Measurements from ENCODE around the gene APOC4. TPM values are rescaled to one million over a fixed set of nuclear protein-coding genes. Genes with fewer than 3 reads are reported as not detected.

Gene APOC4, protein sequence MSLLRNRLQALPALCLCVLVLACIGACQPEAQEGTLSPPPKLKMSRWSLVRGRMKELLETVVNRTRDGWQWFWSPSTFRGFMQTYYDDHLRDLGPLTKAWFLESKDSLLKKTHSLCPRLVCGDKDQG
- total RNA-seq: not detected

- Mint-ChIP-seq H3K27ac (no peak within 1 kb of the TSS), H3K4me3 (no peak within 1 kb of the TSS), H3K36me3 (ENCODE audit: low read depth) (no peaks in the 10 kb centered on the region), H3K27me3 (no peaks in the 10 kb centered on the region), H3K9me3 (no peaks in the 10 kb centered on the region), H3K4me1 (no peaks in the 10 kb centered on the region)
- no peak for ATAC-seq (replicated peaks)
These were observed at the start of gene APOC4 for GRCh38 chr19:44942067-44942571. Gene APOC4, plus strand, starts transcription at chr19:44942237. Its CDS starts 41 bp downstream, at chr19:44942278.

DNA sequence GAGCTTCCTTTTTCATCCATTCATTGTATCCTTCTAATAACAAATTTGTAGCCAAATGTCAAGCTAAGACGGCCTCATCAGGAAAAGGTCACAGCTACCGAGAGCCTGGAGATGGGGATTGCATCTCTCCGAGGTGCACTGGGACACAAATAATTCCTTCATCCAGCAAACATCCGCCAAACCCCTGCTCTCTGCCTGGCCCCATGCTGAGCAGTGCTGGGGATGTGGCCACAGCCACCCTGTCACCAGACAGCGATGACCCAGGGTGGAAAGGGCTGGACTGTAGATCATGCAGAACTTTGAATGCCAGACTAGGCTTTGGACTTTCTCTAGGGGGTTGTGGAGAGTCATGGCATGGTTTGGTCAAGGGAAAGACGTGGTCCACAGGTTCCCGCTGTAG is 49.1 kb upstream of the APOC4 start:
- H3K4me3 Mint-ChIP-seq: peak overlapping the region; percentile 82
- peaks cover 70% of the 10 kb centered on the region for H3K36me3 Mint-ChIP-seq (ENCODE audit: low read depth)
- H3K27me3 Mint-ChIP-seq: no peaks in the 10 kb centered on the region
- peak overlapping the region; percentile 86 for H3K27ac Mint-ChIP-seq
- peaks cover 27% of the 10 kb centered on the region for H3K4me1 Mint-ChIP-seq
- no peak for ATAC-seq (replicated peaks)
- H3K9me3 Mint-ChIP-seq: no peaks in the 10 kb centered on the region

- Mint-ChIP-seq H3K27ac (no peak overlapping the region), H3K9me3 (no peaks in the 10 kb centered on the region), H3K27me3 (no peaks in the 10 kb centered on the region), H3K4me3 (peak overlapping the region; percentile 82), H3K36me3 (ENCODE audit: low read depth) (peaks cover 76% of the 10 kb centered on the region), H3K4me1 (peaks cover 27% of the 10 kb centered on the region)
- no peak for ATAC-seq (replicated peaks)
These were observed 48.5 kb upstream of the APOC4 start for GRCh38 chr19:44893332-44894051.

DNA sequence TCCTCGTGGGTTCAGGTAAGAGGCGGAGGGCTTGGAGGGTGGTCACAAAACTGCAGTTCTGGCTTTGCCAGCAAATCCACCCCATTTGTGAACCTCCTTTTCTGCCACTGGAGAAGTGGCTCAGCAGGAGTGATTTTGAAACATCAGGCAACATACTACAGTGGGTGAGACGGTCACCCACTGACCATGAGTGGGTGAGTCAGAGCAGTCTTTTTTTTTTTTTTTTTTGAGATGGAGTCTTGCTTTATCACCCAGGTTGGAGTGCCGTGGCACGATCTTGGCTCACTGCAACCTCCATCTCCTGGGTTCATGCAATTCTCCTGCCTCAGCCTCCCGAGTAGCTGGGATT is 48.0 kb upstream of the APOC4 start:
- Mint-ChIP-seq H3K27me3 (no peaks in the 10 kb centered on the region), H3K9me3 (no peaks in the 10 kb centered on the region), H3K36me3 (ENCODE audit: low read depth) (peaks cover 76% of the 10 kb centered on the region), H3K4me1 (peaks cover 26% of the 10 kb centered on the region), H3K4me3 (no peak overlapping the region), H3K27ac (no peak overlapping the region)
- ATAC-seq (replicated peaks): no peak

DNA sequence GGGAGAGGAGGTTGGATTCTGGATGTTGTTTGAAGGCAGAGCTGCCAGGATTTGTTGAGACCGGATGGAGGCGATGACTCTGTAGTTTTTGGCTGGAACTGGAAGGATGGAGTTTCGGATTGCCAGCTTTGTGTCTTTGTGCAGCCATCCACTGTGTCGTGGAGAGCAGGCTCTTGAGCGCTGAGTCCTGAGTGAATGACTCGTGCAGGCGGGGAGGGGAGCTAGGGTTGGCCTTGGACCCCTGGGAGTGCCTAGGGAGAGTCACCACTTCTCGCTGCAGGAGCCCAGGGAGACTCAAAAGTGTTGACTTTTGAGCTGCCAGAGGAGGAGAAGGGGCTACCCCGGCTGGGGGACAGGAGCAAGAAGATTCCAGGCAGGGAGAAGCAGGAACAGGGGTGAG is 47.1 kb upstream of the APOC4 start:
- Mint-ChIP-seq H3K36me3 (ENCODE audit: low read depth) (peaks cover 86% of the 10 kb centered on the region), H3K4me1 (peaks cover 23% of the 10 kb centered on the region), H3K4me3 (no peak overlapping the region), H3K9me3 (no peaks in the 10 kb centered on the region), H3K27me3 (no peaks in the 10 kb centered on the region), H3K27ac (no peak overlapping the region)
- ATAC-seq (replicated peaks): no peak

GRCh38 chr19:44897835-44898234 is 44.2 kb upstream of the APOC4 start:
- peaks cover 93% of the 10 kb centered on the region for H3K36me3 Mint-ChIP-seq (ENCODE audit: low read depth)
- no peaks in the 10 kb centered on the region for H3K27me3 Mint-ChIP-seq
- no peaks in the 10 kb centered on the region for H3K9me3 Mint-ChIP-seq
- ATAC-seq (replicated peaks): no peak
- H3K27ac Mint-ChIP-seq: no peak overlapping the region
- peaks cover 7% of the 10 kb centered on the region for H3K4me1 Mint-ChIP-seq
- H3K4me3 Mint-ChIP-seq: no peak overlapping the region

DNA sequence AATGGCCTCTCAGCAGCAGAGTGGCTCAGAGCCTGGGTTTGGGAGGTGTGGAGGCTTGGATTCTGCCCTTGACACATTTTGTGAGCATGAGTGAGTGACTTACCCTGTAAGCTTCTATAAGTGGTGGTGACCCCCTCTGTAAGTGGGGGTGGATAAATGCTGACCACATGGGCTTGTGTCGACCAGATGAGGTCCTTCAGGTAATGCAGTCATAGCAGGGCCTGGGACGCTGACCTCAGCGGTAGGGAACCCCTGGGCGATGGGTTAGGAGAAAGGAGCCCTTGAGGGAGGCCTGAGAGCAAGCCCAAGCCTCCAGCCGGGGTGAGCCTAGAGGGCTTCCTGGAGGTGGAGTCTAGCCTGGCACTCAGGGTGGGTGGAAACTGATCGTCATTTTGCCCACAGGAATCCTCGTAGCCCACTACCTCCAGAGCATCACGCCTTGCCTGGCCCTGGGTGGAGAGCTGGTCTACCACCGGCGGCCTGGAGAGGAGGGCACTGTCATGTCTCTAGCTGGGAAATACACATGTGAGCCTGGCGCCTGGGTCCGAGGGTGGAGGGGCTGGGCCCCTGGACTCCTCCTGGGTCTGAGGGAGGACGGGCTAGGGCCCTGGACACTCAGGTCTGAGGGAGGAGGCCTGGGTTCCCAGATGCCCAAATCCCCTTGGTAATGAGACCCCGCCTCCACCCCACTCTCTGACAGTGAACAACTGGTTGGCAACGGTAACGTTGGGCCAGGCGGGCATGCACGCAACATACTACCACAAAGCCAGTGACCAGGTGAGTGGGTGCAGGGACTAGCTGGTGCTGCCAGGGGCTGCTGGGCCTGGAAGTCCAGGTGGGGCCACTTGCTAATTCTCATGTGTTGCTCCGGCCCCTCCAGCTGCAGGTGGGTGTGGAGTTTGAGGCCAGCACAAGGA is 41.5 kb upstream of the APOC4 start:
- Mint-ChIP-seq H3K36me3 (ENCODE audit: low read depth) (peaks cover 73% of the 10 kb centered on the region), H3K9me3 (no peaks in the 10 kb centered on the region), H3K27ac (no peak overlapping the region), H3K4me1 (peaks cover 5% of the 10 kb centered on the region), H3K27me3 (no peaks in the 10 kb centered on the region), H3K4me3 (no peak overlapping the region)
- no peak for ATAC-seq (replicated peaks)

- Mint-ChIP-seq H3K27ac (no peak overlapping the region), H3K27me3 (peaks cover 10% of the 10 kb centered on the region), H3K4me3 (no peak overlapping the region), H3K4me1 (peaks cover 6% of the 10 kb centered on the region), H3K9me3 (no peaks in the 10 kb centered on the region), H3K36me3 (ENCODE audit: low read depth) (peaks cover 47% of the 10 kb centered on the region)
- no peak for ATAC-seq (replicated peaks)
These were observed 38.8 kb upstream of the APOC4 start for GRCh38 chr19:44903216-44903601.

GRCh38 chr19:44903602-44904425 is 38.2 kb upstream of the APOC4 start:
- H3K9me3 Mint-ChIP-seq: no peaks in the 10 kb centered on the region
- H3K4me3 Mint-ChIP-seq: no peak overlapping the region
- peaks cover 10% of the 10 kb centered on the region for H3K27me3 Mint-ChIP-seq
- H3K36me3 Mint-ChIP-seq (ENCODE audit: low read depth): peaks cover 44% of the 10 kb centered on the region
- no peak overlapping the region for H3K27ac Mint-ChIP-seq
- peak; percentile 70 for ATAC-seq (replicated peaks)
- H3K4me1 Mint-ChIP-seq: peaks cover 6% of the 10 kb centered on the region

DNA sequence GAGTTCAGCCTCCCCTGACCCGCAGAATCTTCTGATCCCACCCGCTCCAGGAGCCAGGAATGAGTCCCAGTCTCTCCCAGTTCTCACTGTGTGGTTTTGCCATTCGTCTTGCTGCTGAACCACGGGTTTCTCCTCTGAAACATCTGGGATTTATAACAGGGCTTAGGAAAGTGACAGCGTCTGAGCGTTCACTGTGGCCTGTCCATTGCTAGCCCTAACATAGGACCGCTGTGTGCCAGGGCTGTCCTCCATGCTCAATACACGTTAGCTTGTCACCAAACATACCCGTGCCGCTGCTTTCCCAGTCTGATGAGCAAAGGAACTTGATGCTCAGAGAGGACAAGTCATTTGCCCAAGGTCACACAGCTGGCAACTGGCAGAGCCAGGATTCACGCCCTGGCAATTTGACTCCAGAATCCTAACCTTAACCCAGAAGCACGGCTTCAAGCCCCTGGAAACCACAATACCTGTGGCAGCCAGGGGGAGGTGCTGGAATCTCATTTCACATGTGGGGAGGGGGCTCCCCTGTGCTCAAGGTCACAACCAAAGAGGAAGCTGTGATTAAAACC is 37.5 kb upstream of the APOC4 start:
- H3K27ac Mint-ChIP-seq: no peak overlapping the region
- no peaks in the 10 kb centered on the region for H3K9me3 Mint-ChIP-seq

DNA sequence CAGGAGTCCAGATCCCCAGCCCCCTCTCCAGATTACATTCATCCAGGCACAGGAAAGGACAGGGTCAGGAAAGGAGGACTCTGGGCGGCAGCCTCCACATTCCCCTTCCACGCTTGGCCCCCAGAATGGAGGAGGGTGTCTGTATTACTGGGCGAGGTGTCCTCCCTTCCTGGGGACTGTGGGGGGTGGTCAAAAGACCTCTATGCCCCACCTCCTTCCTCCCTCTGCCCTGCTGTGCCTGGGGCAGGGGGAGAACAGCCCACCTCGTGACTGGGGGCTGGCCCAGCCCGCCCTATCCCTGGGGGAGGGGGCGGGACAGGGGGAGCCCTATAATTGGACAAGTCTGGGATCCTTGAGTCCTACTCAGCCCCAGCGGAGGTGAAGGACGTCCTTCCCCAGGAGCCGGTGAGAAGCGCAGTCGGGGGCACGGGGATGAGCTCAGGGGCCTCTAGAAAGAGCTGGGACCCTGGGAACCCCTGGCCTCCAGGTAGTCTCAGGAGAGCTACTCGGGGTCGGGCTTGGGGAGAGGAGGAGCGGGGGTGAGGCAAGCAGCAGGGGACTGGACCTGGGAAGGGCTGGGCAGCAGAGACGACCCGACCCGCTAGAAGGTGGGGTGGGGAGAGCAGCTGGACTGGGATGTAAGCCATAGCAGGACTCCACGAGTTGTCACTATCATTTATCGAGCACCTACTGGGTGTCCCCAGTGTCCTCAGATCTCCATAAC is 36.4 kb upstream of the APOC4 start, which contains the start of gene APOE:
Gene APOE (plus strand): TSS at position 360 of the 724 bp plus-strand sequence. CDS start 829 bp downstream, outside the sequence.
- ATAC-seq (replicated peaks): no peak
- H3K27me3 Mint-ChIP-seq: peaks cover 10% of the 10 kb centered on the region
- peaks cover 28% of the 10 kb centered on the region for H3K36me3 Mint-ChIP-seq (ENCODE audit: low read depth)
- no peak within 1 kb of the TSS for H3K4me3 Mint-ChIP-seq
- H3K4me1 Mint-ChIP-seq: peaks cover 6% of the 10 kb centered on the region
- no peaks in the 10 kb centered on the region for H3K9me3 Mint-ChIP-seq
- peak within 1 kb of the TSS; percentile 62 for H3K27ac Mint-ChIP-seq

More for the DNA sequence above, 37.5 kb upstream of the APOC4 start:
- H3K4me1 Mint-ChIP-seq: peaks cover 6% of the 10 kb centered on the region
- no peak overlapping the region for H3K4me3 Mint-ChIP-seq
- no peak for ATAC-seq (replicated peaks)
- peaks cover 39% of the 10 kb centered on the region for H3K36me3 Mint-ChIP-seq (ENCODE audit: low read depth)
- peaks cover 10% of the 10 kb centered on the region for H3K27me3 Mint-ChIP-seq

DNA sequence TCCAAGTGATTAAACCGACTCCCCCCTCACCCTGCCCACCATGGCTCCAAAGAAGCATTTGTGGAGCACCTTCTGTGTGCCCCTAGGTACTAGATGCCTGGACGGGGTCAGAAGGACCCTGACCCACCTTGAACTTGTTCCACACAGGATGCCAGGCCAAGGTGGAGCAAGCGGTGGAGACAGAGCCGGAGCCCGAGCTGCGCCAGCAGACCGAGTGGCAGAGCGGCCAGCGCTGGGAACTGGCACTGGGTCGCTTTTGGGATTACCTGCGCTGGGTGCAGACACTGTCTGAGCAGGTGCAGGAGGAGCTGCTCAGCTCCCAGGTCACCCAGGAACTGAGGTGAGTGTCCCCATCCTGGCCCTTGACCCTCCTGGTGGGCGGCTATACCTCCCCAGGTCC is 34.4 kb upstream of the APOC4 start:
- H3K27me3 Mint-ChIP-seq: peaks cover 11% of the 10 kb centered on the region
- no peak for ATAC-seq (replicated peaks)
- H3K4me1 Mint-ChIP-seq: peaks cover 6% of the 10 kb centered on the region
- H3K27ac Mint-ChIP-seq: no peak overlapping the region
- H3K4me3 Mint-ChIP-seq: no peak overlapping the region
- H3K9me3 Mint-ChIP-seq: no peaks in the 10 kb centered on the region
- H3K36me3 Mint-ChIP-seq (ENCODE audit: low read depth): peaks cover 11% of the 10 kb centered on the region

All from activated T-helper 17 cell treated with anti-CD3 and anti-CD28 coated beads, Interleukin-2, amount 50 U/mL, for 72 hours (primary cell).